Measurements from ENCODE around the gene HBP1. TPM values are rescaled to one million over a fixed set of nuclear protein-coding genes. Genes with fewer than 3 reads are reported as not detected.

Gene HBP1
- total RNA-seq, 1 donor from 2014 or later = 11.0 TPM

GRCh38 chr7:107181172-107181571 lies 12.4 kb downstream of the HBP1 start:
- H3K36me3 Mint-ChIP-seq (ENCODE audit: low read depth) = peaks cover 33% of the 10 kb centered on the region
- peak overlapping the region; percentile 76 for H3K27ac Mint-ChIP-seq
- H3K9me3 Mint-ChIP-seq = no peaks in the 10 kb centered on the region
- no peak overlapping the region for H3K4me3 Mint-ChIP-seq
- no peak for DNase-seq
- intact Hi-C loops (cut with micrococcal nuclease) = no loop called here
- peaks cover 13% of the 10 kb centered on the region for H3K4me1 Mint-ChIP-seq
- H3K27me3 Mint-ChIP-seq = no peaks in the 10 kb centered on the region

GRCh38 chr7:107185716-107186115 lies 16.9 kb downstream of the HBP1 start:
- Mint-ChIP-seq H3K4me1 (peaks cover 1% of the 10 kb centered on the region), H3K27ac (no peak overlapping the region), H3K36me3 (ENCODE audit: low read depth) (peaks cover 52% of the 10 kb centered on the region), H3K9me3 (no peaks in the 10 kb centered on the region), H3K4me3 (no peak overlapping the region), H3K27me3 (no peaks in the 10 kb centered on the region)
- intact Hi-C loops (cut with micrococcal nuclease) = no loop called here
- no peak for DNase-seq

GRCh38 chr7:107186240-107186639 lies 17.4 kb downstream of the HBP1 start:
- H3K9me3 Mint-ChIP-seq = no peaks in the 10 kb centered on the region
- no peak overlapping the region for H3K27ac Mint-ChIP-seq
- peaks cover 47% of the 10 kb centered on the region for H3K36me3 Mint-ChIP-seq (ENCODE audit: low read depth)

GRCh38 chr7:107187774-107188173 lies 19.0 kb downstream of the HBP1 start:
- Mint-ChIP-seq H3K27me3 (no peaks in the 10 kb centered on the region), H3K4me1 (no peaks in the 10 kb centered on the region), H3K4me3 (no peak overlapping the region), H3K27ac (no peak overlapping the region), H3K9me3 (no peaks in the 10 kb centered on the region), H3K36me3 (ENCODE audit: low read depth) (peaks cover 47% of the 10 kb centered on the region)
- peak; percentile 50 for DNase-seq
- intact Hi-C loops (cut with micrococcal nuclease) = no loop called here

More at GRCh38 chr7:107186240-107186639, 17.4 kb downstream of the HBP1 start:
- DNase-seq = no peak
- intact Hi-C loops (cut with micrococcal nuclease) = no loop called here
- Mint-ChIP-seq H3K27me3 (no peaks in the 10 kb centered on the region), H3K4me1 (no peaks in the 10 kb centered on the region), H3K4me3 (no peak overlapping the region)

- H3K4me1 Mint-ChIP-seq = no peaks in the 10 kb centered on the region
- H3K27ac Mint-ChIP-seq = no peak overlapping the region
- no peaks in the 10 kb centered on the region for H3K27me3 Mint-ChIP-seq
- no peaks in the 10 kb centered on the region for H3K9me3 Mint-ChIP-seq
- no peak overlapping the region for H3K4me3 Mint-ChIP-seq
- intact Hi-C loops (cut with micrococcal nuclease) = no loop called here
- peaks cover 42% of the 10 kb centered on the region for H3K36me3 Mint-ChIP-seq (ENCODE audit: low read depth)
- no peak for DNase-seq
Observed at GRCh38 chr7:107190090-107190489, 21.3 kb downstream of the HBP1 start.

GRCh38 chr7:107194052-107194451 lies 25.2 kb downstream of the HBP1 start:
- Mint-ChIP-seq H3K36me3 (ENCODE audit: low read depth) (peaks cover 32% of the 10 kb centered on the region), H3K27me3 (no peaks in the 10 kb centered on the region), H3K4me1 (no peaks in the 10 kb centered on the region), H3K4me3 (no peak overlapping the region), H3K27ac (no peak overlapping the region), H3K9me3 (no peaks in the 10 kb centered on the region)
- DNase-seq = no peak
- intact Hi-C loops (cut with micrococcal nuclease) = no loop called here

GRCh38 chr7:107196834-107197610 lies 28.2 kb downstream of the HBP1 start:
- H3K27ac Mint-ChIP-seq = no peak overlapping the region
- intact Hi-C loops (cut with micrococcal nuclease) = no loop called here

GRCh38 chr7:107201795-107202450 lies 33.1 kb downstream of the HBP1 start:
- Mint-ChIP-seq H3K36me3 (ENCODE audit: low read depth) (peaks cover 48% of the 10 kb centered on the region), H3K27ac (no peak overlapping the region), H3K27me3 (no peaks in the 10 kb centered on the region), H3K9me3 (no peaks in the 10 kb centered on the region), H3K4me1 (no peaks in the 10 kb centered on the region), H3K4me3 (no peak overlapping the region)
- peak; percentile 72 for DNase-seq
- intact Hi-C loops (cut with micrococcal nuclease) = loop anchor here (10.0 kb wide), 1 partner anchor 523 kb away; no protein-coding TSS in a partner anchor

More at GRCh38 chr7:107196834-107197610, 28.2 kb downstream of the HBP1 start:
- DNase-seq = no peak
- H3K4me1 Mint-ChIP-seq = no peaks in the 10 kb centered on the region
- no peak overlapping the region for H3K4me3 Mint-ChIP-seq
- H3K9me3 Mint-ChIP-seq = no peaks in the 10 kb centered on the region
- H3K27me3 Mint-ChIP-seq = no peaks in the 10 kb centered on the region
- peaks cover 43% of the 10 kb centered on the region for H3K36me3 Mint-ChIP-seq (ENCODE audit: low read depth)

GRCh38 chr7:107203607-107204006 lies 34.8 kb downstream of the HBP1 start:
- Mint-ChIP-seq H3K9me3 (no peaks in the 10 kb centered on the region), H3K4me3 (no peak overlapping the region), H3K27ac (no peak overlapping the region), H3K27me3 (no peaks in the 10 kb centered on the region), H3K36me3 (ENCODE audit: low read depth) (peaks cover 47% of the 10 kb centered on the region), H3K4me1 (no peaks in the 10 kb centered on the region)
- no peak for DNase-seq
- intact Hi-C loops (cut with micrococcal nuclease) = loop anchor here (10.0 kb wide), 1 partner anchor 521 kb away; no protein-coding TSS in a partner anchor

GRCh38 chr7:107206136-107206535 lies 37.3 kb downstream of the HBP1 start:
- peaks cover 44% of the 10 kb centered on the region for H3K36me3 Mint-ChIP-seq (ENCODE audit: low read depth)
- no peaks in the 10 kb centered on the region for H3K9me3 Mint-ChIP-seq
- DNase-seq = no peak
- no peaks in the 10 kb centered on the region for H3K4me1 Mint-ChIP-seq
- intact Hi-C loops (cut with micrococcal nuclease) = loop anchor here (10.0 kb wide), 1 partner anchor 519 kb away; no protein-coding TSS in a partner anchor
- no peaks in the 10 kb centered on the region for H3K27me3 Mint-ChIP-seq
- no peak overlapping the region for H3K4me3 Mint-ChIP-seq
- H3K27ac Mint-ChIP-seq = no peak overlapping the region

- intact Hi-C loops (cut with micrococcal nuclease) = loop anchor here (10.0 kb wide), 1 partner anchor 518 kb away; no protein-coding TSS in a partner anchor
- H3K27me3 Mint-ChIP-seq = no peaks in the 10 kb centered on the region
- DNase-seq = no peak
- no peak overlapping the region for H3K27ac Mint-ChIP-seq
- peaks cover 43% of the 10 kb centered on the region for H3K36me3 Mint-ChIP-seq (ENCODE audit: low read depth)
- no peaks in the 10 kb centered on the region for H3K4me1 Mint-ChIP-seq
- H3K4me3 Mint-ChIP-seq = no peak overlapping the region
- no peaks in the 10 kb centered on the region for H3K9me3 Mint-ChIP-seq
Observed at GRCh38 chr7:107206706-107207105, 37.9 kb downstream of the HBP1 start.

- Mint-ChIP-seq H3K27me3 (no peaks in the 10 kb centered on the region), H3K27ac (no peak overlapping the region), H3K4me1 (no peaks in the 10 kb centered on the region), H3K36me3 (ENCODE audit: low read depth) (peaks cover 39% of the 10 kb centered on the region), H3K4me3 (no peak overlapping the region), H3K9me3 (no peaks in the 10 kb centered on the region)
- no peak for DNase-seq
- intact Hi-C loops (cut with micrococcal nuclease) = loop anchor here (10.0 kb wide), 1 partner anchor 517 kb away; no protein-coding TSS in a partner anchor
Observed at GRCh38 chr7:107207459-107207858, 38.7 kb downstream of the HBP1 start.

- Mint-ChIP-seq H3K27ac (no peak overlapping the region), H3K9me3 (no peaks in the 10 kb centered on the region), H3K4me3 (no peak overlapping the region), H3K36me3 (ENCODE audit: low read depth) (peaks cover 36% of the 10 kb centered on the region), H3K4me1 (no peaks in the 10 kb centered on the region), H3K27me3 (no peaks in the 10 kb centered on the region)
- no peak for DNase-seq
- intact Hi-C loops (cut with micrococcal nuclease) = loop anchor here (10.0 kb wide), 1 partner anchor 517 kb away; no protein-coding TSS in a partner anchor
Observed at GRCh38 chr7:107208024-107208521, 39.3 kb downstream of the HBP1 start.

- Mint-ChIP-seq H3K36me3 (ENCODE audit: low read depth) (peaks cover 39% of the 10 kb centered on the region), H3K9me3 (peaks cover 4% of the 10 kb centered on the region), H3K27ac (no peak overlapping the region), H3K4me1 (no peaks in the 10 kb centered on the region), H3K27me3 (no peaks in the 10 kb centered on the region), H3K4me3 (no peak overlapping the region)
- intact Hi-C loops (cut with micrococcal nuclease) = loop anchor here (10.0 kb wide), 1 partner anchor 516 kb away; no protein-coding TSS in a partner anchor
- no peak for DNase-seq
Observed at GRCh38 chr7:107208563-107208962, 39.8 kb downstream of the HBP1 start.
